Stomach (tissue), 4 donors: ENCODE results near the gene NRXN2.

Source experiments
- EP300 ChIP-seq: sonication (generic); formaldehyde crosslinking; IDR thresholded peaks from one replicate; pipeline ENCODE4 v1.6.1; 2017; ENCODE audit warnings: antibody characterized with exemption
- POLR2A ChIP-seq, 4 donors: fragments of 450-650 bp; IDR thresholded peaks; one replicate each; pipeline ENCODE4 v1.6.1; 2016; ENCODE audit warnings: antibody characterized with exemption in 4 of 4, control low read depth in 2 of 4, mild to moderate bottlenecking in 1 of 4, moderate library complexity in 1 of 4
- POLR2AphosphoS5 ChIP-seq, 3 donors: sonication (generic); formaldehyde crosslinking; IDR thresholded peaks; one replicate each; pipeline ENCODE4 v1.6.1; 2016; ENCODE audit warnings: antibody characterized with exemption in 3 of 3
- TF ChIP-seq, protein P1 (sequence below), 7 experiments: fragments of 450-650 bp in 4 of 7; fragments of 200-600 bp in 3 of 7; sonication (generic) in 3 of 7; IDR thresholded peaks; one replicate each; pipeline ENCODE4 v1.5.1; 2016 to 2019; ENCODE audit warnings: antibody characterized with exemption in 7 of 7, control low read depth in 2 of 7, mild to moderate bottlenecking in 1 of 7

DNA sequence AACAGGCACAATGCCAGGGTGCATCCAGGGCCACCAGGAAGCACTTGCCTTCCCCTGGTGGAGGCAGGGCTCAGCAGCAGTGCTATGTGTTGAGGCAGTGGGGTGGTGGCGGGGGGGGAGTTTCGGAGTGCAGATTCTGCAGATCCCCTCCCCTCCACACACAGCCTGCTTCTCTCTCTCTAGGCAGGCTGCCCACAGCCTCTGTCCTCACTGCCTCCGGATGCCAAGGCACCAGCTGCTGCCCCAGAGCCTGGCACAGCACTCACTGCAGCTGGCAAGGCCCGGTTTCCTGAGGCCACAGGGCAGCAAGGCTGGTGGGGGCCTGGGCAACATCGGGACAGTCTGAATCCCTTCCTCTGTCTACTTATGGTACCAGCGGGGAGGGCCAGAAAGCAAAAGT, 35.8 kb downstream of the NRXN2 start:
- TF ChIP-seq, protein P1, sequence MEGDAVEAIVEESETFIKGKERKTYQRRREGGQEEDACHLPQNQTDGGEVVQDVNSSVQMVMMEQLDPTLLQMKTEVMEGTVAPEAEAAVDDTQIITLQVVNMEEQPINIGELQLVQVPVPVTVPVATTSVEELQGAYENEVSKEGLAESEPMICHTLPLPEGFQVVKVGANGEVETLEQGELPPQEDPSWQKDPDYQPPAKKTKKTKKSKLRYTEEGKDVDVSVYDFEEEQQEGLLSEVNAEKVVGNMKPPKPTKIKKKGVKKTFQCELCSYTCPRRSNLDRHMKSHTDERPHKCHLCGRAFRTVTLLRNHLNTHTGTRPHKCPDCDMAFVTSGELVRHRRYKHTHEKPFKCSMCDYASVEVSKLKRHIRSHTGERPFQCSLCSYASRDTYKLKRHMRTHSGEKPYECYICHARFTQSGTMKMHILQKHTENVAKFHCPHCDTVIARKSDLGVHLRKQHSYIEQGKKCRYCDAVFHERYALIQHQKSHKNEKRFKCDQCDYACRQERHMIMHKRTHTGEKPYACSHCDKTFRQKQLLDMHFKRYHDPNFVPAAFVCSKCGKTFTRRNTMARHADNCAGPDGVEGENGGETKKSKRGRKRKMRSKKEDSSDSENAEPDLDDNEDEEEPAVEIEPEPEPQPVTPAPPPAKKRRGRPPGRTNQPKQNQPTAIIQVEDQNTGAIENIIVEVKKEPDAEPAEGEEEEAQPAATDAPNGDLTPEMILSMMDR (IDR thresholded peaks at IDR 0.05), result no peak
- TF ChIP-seq EP300 (no peak), POLR2A (IDR thresholded peaks at IDR 0.05) (no peak), POLR2AphosphoS5 (IDR thresholded peaks at IDR 0.05) (no peak)
